ENCODE data around the gene JAM2. TPM values are rescaled to one million over a fixed set of nuclear protein-coding genes. Genes with fewer than 3 reads are reported as not detected.
A peak's percentile ranks its signal among the peaks of the same experiment; 100 is the strongest.

JAM2 gene
- total RNA-seq, result not detected
- under 1 TPM in 3 of 4 donors, not detected in 1; 0.08 to 0.39 (median 0.24) TPM for polyA plus RNA-seq

GRCh38 chr21:25638660-25639550 is at the start of gene JAM2:
JAM2 (plus strand) TSS chr21:25639258; CDS start chr21:25639822, 564 bp downstream.
- peaks cover 0 to 5% (median 0%) of the 10 kb centered on the region in 7 donors for H3K9me3 Mint-ChIP-seq
- H3K36me3 Mint-ChIP-seq, result no peaks in the 10 kb centered on the region
- Histone ChIP-seq H3K4me1 (ENCODE audit: control insufficient read depth, insufficient read depth, low read length, poor library complexity, severe bottlenecking) (peaks cover 20% of the 10 kb centered on the region), H3K27me3 (ENCODE audit: control insufficient read depth, insufficient read depth, low read length) (peaks cover 31% of the 10 kb centered on the region), H3K9me3 (ENCODE audit: control insufficient read depth in 2 of 2, low read length in 2 of 2) (no peaks in the 10 kb centered on the region), H3K4me3 (ENCODE audit: low read depth, low read length) (peak within 1 kb of the TSS; percentile 65), H3K36me3 (ENCODE audit: control insufficient read depth, insufficient read depth, low read length) (no peaks in the 10 kb centered on the region), H3K27ac (ENCODE audit: insufficient read depth, low read length, poor library complexity, severe bottlenecking) (no peak within 1 kb of the TSS)
- DNase-seq (peak; percentile 8 to 14 (median 9)), ATAC-seq (ENCODE audit: low read depth in 2 of 2) (no peak)
- H3K4me3 Mint-ChIP-seq, result peak within 1 kb of the TSS; percentile 68 to 88 (median 80)
- H3K27ac Mint-ChIP-seq, result peak within 1 kb of the TSS in 1 of 3 donors; percentile 48
- H3K27me3 Mint-ChIP-seq, result peaks cover 61% of the 10 kb centered on the region
- peaks cover 0 to 19% (median 11%) of the 10 kb centered on the region in 4 donors for H3K4me1 Mint-ChIP-seq

DNA sequence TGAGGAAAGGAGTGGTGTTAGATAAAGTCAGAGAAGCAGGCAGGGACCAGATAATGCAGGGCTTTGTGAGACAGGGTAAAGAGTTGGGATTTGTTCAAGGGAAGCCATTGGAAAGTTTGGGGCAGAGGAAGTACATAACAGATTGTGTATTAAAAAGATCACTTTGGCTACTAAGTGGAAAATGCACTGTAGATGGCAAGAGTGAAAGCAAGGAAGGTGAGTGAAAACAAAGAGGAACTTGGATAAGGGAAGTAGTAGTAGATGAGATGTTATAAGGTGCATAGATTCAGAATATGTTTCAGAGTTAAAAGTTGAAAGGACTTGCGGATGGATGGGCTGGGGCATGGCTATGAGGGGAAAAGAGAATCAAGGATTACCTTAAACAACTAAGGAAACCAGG is 49.2 kb upstream of the JAM2 start:
- H3K4me3 Mint-ChIP-seq, result no peak overlapping the region
- Histone ChIP-seq H3K27me3 (ENCODE audit: control insufficient read depth, insufficient read depth, low read length) (no peaks in the 10 kb centered on the region), H3K9me3 (ENCODE audit: control insufficient read depth in 2 of 2, low read length in 2 of 2) (no peaks in the 10 kb centered on the region), H3K36me3 (ENCODE audit: control insufficient read depth, insufficient read depth, low read length) (peaks cover 71% of the 10 kb centered on the region), H3K27ac (ENCODE audit: insufficient read depth, low read length, poor library complexity, severe bottlenecking) (no peak overlapping the region), H3K4me3 (ENCODE audit: low read depth, low read length) (no peak overlapping the region), H3K4me1 (ENCODE audit: control insufficient read depth, insufficient read depth, low read length, poor library complexity, severe bottlenecking) (peaks cover 5% of the 10 kb centered on the region)
- no peak for DNase-seq
- peaks cover 79% of the 10 kb centered on the region for H3K36me3 Mint-ChIP-seq
- H3K27me3 Mint-ChIP-seq, result no peaks in the 10 kb centered on the region
- H3K9me3 Mint-ChIP-seq, result no peaks in the 10 kb centered on the region
- ATAC-seq (ENCODE audit: low read depth in 2 of 2), result no peak
- peak overlapping the region in 1 of 3 donors; percentile 11 for H3K27ac Mint-ChIP-seq
- H3K4me1 Mint-ChIP-seq, result peaks cover 22 to 40% (median 27%) of the 10 kb centered on the region in 4 donors

DNA sequence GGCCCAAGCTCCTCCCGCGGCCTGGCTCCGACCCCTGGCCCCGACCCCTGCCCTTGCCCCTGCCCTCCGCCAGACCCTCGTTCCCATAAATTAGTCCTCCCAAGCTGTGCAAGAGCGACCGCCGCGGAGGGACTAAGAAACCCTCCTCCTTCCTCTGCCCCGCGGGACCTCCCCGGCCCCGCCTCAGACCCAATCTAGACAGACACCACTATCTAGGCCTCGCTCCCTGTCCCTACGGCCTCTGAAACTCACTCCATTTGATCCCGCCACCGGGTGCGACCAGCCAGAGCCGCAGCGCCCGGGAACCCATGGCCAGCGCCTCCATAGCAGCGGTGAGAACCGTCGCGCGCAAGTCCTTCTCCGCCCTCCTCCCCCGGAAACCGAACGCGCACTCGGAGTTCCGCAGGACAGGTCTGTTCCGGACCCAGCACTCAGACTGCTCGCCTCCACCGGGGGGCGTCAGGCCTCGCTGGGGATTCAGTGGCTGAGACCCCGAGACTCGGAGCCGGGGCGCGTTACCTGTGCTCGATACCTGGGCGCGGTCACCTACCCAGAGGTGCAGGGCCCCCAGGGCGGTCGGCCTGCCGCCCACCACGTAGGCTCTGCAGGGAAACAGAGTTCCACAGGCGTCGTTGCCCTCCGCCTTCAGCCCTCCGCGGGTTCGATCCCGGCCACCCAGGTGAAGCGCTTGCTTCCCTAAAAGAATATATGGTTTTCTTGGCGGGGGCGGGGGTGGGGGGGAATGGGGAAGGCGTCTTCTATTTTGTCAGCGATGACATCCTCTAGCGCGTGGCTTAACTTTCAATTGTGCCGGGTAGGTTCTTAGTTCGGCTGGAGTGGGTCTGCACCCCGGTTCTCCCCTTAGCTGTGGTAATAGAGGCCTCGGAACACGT is 31.7 kb upstream of the JAM2 start, which contains the start of gene MRPL39:
Gene MRPL39, minus strand, starts transcription at position 331 of the 893 bp plus-strand sequence. Its CDS starts 6 bp downstream, at position 325.
- Histone ChIP-seq H3K9me3 (ENCODE audit: control insufficient read depth in 2 of 2, low read length in 2 of 2) (no peaks in the 10 kb centered on the region), H3K36me3 (ENCODE audit: control insufficient read depth, insufficient read depth, low read length) (peaks cover 21% of the 10 kb centered on the region), H3K27me3 (ENCODE audit: control insufficient read depth, insufficient read depth, low read length) (no peaks in the 10 kb centered on the region), H3K4me1 (ENCODE audit: control insufficient read depth, insufficient read depth, low read length, poor library complexity, severe bottlenecking) (peaks cover 33% of the 10 kb centered on the region), H3K4me3 (ENCODE audit: low read depth, low read length) (peak within 1 kb of the TSS; percentile 97), H3K27ac (ENCODE audit: insufficient read depth, low read length, poor library complexity, severe bottlenecking) (peak within 1 kb of the TSS; percentile 69)
- Mint-ChIP-seq H3K27me3 (no peaks in the 10 kb centered on the region), H3K4me1 (peaks cover 23 to 50% (median 33%) of the 10 kb centered on the region in 4 donors), H3K4me3 (peak within 1 kb of the TSS; percentile 100), H3K36me3 (peaks cover 19% of the 10 kb centered on the region), H3K9me3 (peaks cover 0 to 3% (median 0%) of the 10 kb centered on the region in 7 donors), H3K27ac (peak within 1 kb of the TSS; percentile 99 to 100 (median 99))
- peak; percentile 74 to 94 (median 84) for DNase-seq
- ATAC-seq (ENCODE audit: low read depth in 2 of 2), result peak; percentile 91 to 92

DNA sequence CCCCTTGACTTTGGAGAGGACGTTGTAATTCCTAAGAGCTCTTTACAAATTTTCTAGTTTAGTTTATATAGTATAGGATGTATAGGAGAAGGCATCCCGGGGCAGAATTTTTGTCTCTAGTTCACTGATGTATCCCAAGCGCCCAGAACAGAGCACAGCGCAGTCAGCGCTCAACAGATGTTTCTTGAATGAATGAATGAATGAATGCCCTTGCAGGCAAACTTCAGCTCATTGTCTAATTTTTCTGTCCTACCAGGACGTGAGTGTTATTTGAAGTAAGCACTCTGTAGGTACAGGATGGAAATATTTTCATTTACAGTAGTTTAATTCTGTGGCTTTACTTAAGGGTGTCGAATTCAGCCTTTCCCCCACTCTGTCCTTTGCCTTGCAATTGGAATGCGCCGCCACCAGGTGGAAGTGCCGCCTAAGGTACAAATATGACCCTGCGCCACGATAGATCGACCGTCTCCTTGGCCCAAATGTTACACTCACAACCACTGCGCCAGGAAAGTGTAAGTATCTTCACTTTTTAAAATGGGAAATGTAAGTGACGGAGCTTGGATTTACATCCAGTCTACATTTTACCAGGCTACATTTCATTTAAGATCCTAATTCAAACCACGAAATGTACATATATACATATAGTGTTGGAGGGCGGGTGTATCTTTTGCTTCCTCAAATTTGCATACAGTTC is 30.9 kb upstream of the JAM2 start:
- peak overlapping the region; percentile 97 for H3K4me3 ChIP-seq (ENCODE audit: low read depth, low read length)
- H3K27ac Mint-ChIP-seq, result peak overlapping the region; percentile 88 to 99 (median 99)
- no peaks in the 10 kb centered on the region for H3K27me3 Mint-ChIP-seq
- H3K4me1 ChIP-seq (ENCODE audit: control insufficient read depth, insufficient read depth, low read length, poor library complexity, severe bottlenecking), result peaks cover 33% of the 10 kb centered on the region
- peak overlapping the region; percentile 100 for H3K4me3 Mint-ChIP-seq
- H3K27ac ChIP-seq (ENCODE audit: insufficient read depth, low read length, poor library complexity, severe bottlenecking), result no peak overlapping the region
- H3K9me3 Mint-ChIP-seq, result peaks cover 0 to 3% (median 0%) of the 10 kb centered on the region in 7 donors
- peaks cover 14% of the 10 kb centered on the region for H3K36me3 Mint-ChIP-seq
- H3K36me3 ChIP-seq (ENCODE audit: control insufficient read depth, insufficient read depth, low read length), result peaks cover 14% of the 10 kb centered on the region
- H3K9me3 ChIP-seq (ENCODE audit: control insufficient read depth in 2 of 2, low read length in 2 of 2), result no peaks in the 10 kb centered on the region
- peaks cover 22 to 42% (median 29%) of the 10 kb centered on the region in 4 donors for H3K4me1 Mint-ChIP-seq
- ATAC-seq (ENCODE audit: low read depth in 2 of 2) (peak; percentile 77 to 80), DNase-seq (peak; percentile 60 to 88 (median 79))
- H3K27me3 ChIP-seq (ENCODE audit: control insufficient read depth, insufficient read depth, low read length), result no peaks in the 10 kb centered on the region

DNA sequence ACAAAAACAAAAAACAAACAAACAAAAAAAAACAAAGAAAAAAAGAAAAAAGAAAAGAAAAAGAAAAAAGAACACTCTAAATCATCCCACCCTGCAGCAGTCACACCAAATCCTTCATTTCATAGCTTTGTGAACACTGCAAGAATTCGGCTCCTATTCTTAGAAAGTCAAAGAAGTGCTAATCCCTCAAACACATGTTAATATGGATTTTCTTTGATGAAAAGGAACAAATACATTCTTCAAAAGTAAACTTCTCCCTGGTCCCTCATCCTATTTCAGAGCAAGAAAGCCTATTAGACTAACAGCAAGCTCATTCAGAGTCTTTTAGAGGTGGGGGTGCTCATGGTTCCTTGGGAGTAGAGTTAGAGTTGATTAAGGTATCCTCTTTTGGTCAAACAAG is 24.6 kb upstream of the JAM2 start:
- no peak overlapping the region for H3K4me3 ChIP-seq (ENCODE audit: low read depth, low read length)
- no peak for DNase-seq
- no peaks in the 10 kb centered on the region for H3K27me3 ChIP-seq (ENCODE audit: control insufficient read depth, insufficient read depth, low read length)
- H3K27ac Mint-ChIP-seq, result no peak overlapping the region
- H3K27ac ChIP-seq (ENCODE audit: insufficient read depth, low read length, poor library complexity, severe bottlenecking), result no peak overlapping the region
- H3K9me3 Mint-ChIP-seq, result peaks cover 0 to 3% (median 0%) of the 10 kb centered on the region in 7 donors
- no peaks in the 10 kb centered on the region for H3K4me1 ChIP-seq (ENCODE audit: control insufficient read depth, insufficient read depth, low read length, poor library complexity, severe bottlenecking)
- H3K27me3 Mint-ChIP-seq, result no peaks in the 10 kb centered on the region
- H3K4me3 Mint-ChIP-seq, result no peak overlapping the region
- peaks cover 5% of the 10 kb centered on the region for H3K36me3 Mint-ChIP-seq
- H3K9me3 ChIP-seq (ENCODE audit: control insufficient read depth in 2 of 2, low read length in 2 of 2), result no peaks in the 10 kb centered on the region
- no peaks in the 10 kb centered on the region for H3K4me1 Mint-ChIP-seq
- ATAC-seq (ENCODE audit: low read depth in 2 of 2), result no peak
- no peaks in the 10 kb centered on the region for H3K36me3 ChIP-seq (ENCODE audit: control insufficient read depth, insufficient read depth, low read length)

GRCh38 chr21:25615880-25616279 is 23.2 kb upstream of the JAM2 start:
- H3K4me3 Mint-ChIP-seq, result no peak overlapping the region
- Histone ChIP-seq H3K27ac (ENCODE audit: insufficient read depth, low read length, poor library complexity, severe bottlenecking) (no peak overlapping the region), H3K4me3 (ENCODE audit: low read depth, low read length) (no peak overlapping the region), H3K27me3 (ENCODE audit: control insufficient read depth, insufficient read depth, low read length) (no peaks in the 10 kb centered on the region), H3K4me1 (ENCODE audit: control insufficient read depth, insufficient read depth, low read length, poor library complexity, severe bottlenecking) (no peaks in the 10 kb centered on the region), H3K9me3 (ENCODE audit: control insufficient read depth in 2 of 2, low read length in 2 of 2) (no peaks in the 10 kb centered on the region), H3K36me3 (ENCODE audit: control insufficient read depth, insufficient read depth, low read length) (no peaks in the 10 kb centered on the region)
- H3K36me3 Mint-ChIP-seq, result peaks cover 5% of the 10 kb centered on the region
- H3K27me3 Mint-ChIP-seq, result no peaks in the 10 kb centered on the region
- no peak for ATAC-seq (ENCODE audit: low read depth in 2 of 2)
- H3K27ac Mint-ChIP-seq, result no peak overlapping the region
- H3K4me1 Mint-ChIP-seq, result no peaks in the 10 kb centered on the region
- H3K9me3 Mint-ChIP-seq, result peaks cover 0 to 4% (median 0%) of the 10 kb centered on the region in 7 donors
- no peak for DNase-seq

DNA sequence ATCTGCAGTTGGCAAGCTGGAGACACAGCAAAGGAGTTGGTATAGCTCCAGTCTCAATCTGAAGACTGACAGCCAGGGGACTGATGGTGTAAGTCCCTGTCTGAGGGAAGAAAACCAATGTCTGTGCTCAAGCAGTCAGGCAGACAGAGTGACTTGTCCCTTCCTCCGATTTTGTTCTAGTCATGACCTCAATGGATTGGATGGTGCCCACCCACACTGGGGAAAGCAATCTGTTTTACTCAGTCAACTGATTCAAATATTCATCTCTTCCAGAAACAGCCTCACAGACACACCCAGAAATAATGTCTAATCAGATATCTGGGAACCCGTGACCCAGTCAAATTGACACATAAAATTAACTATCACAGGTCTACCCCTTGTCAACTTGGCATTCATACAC is 19.9 kb upstream of the JAM2 start:
- Histone ChIP-seq H3K27ac (ENCODE audit: insufficient read depth, low read length, poor library complexity, severe bottlenecking) (no peak overlapping the region), H3K27me3 (ENCODE audit: control insufficient read depth, insufficient read depth, low read length) (no peaks in the 10 kb centered on the region), H3K36me3 (ENCODE audit: control insufficient read depth, insufficient read depth, low read length) (no peaks in the 10 kb centered on the region), H3K9me3 (ENCODE audit: control insufficient read depth in 2 of 2, low read length in 2 of 2) (no peaks in the 10 kb centered on the region), H3K4me3 (ENCODE audit: low read depth, low read length) (no peak overlapping the region), H3K4me1 (ENCODE audit: control insufficient read depth, insufficient read depth, low read length, poor library complexity, severe bottlenecking) (no peaks in the 10 kb centered on the region)
- no peak overlapping the region for H3K4me3 Mint-ChIP-seq
- peaks cover 5% of the 10 kb centered on the region for H3K36me3 Mint-ChIP-seq
- no peak for DNase-seq
- H3K27ac Mint-ChIP-seq, result no peak overlapping the region
- H3K9me3 Mint-ChIP-seq, result peaks cover 0 to 1% (median 0%) of the 10 kb centered on the region in 7 donors
- H3K27me3 Mint-ChIP-seq, result peaks cover 5% of the 10 kb centered on the region
- no peak for ATAC-seq (ENCODE audit: low read depth in 2 of 2)
- H3K4me1 Mint-ChIP-seq, result no peaks in the 10 kb centered on the region
